ENCODE results near the gene IL1RAPL1.
"Not testable (repeated sequence)": the region's sequence is repeated elsewhere in the genome, so short reads cannot be mapped to it uniquely, and the experiment has no call there.

Gene IL1RAPL1

DNA sequence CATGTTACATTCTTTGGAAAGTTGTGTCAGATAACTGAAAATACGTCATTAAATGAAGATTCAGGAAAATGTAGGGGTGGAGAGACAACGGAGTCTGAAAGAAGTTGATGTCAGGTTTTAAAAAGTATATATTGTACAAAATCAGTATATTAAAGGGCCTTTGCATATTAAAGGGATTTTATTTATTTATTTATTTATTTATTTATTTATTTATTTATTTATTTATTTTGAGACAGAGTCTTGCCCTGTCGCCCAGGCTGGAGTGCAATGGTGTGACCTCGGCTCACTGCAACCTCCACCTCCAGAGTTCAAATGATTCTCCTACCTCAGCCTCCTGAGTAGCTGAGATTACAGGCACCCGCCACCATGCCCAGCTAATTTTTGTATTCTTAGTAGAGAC, 213.4 kb downstream of the IL1RAPL1 start:
- DNase-seq: not testable (repeated sequence)

DNA sequence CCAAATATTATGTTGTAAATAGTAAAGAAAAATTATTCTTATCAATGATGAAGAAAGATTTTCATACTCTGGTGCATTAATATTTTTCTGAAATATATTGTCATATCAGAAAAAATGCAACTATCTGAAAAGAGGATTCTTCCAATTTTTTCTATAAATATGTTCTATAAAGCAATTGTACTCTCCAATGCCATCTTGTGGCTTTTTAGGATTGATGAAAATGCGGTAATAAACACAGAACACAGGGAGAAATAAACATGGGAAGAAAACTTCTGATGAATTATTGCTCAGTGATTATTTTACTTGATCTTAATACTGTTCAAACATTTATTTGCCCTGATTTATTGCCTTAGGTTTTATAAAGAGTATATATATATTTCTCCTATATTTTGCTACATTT, 215.4 kb downstream of the IL1RAPL1 start:
- DNase-seq: no peak

DNA sequence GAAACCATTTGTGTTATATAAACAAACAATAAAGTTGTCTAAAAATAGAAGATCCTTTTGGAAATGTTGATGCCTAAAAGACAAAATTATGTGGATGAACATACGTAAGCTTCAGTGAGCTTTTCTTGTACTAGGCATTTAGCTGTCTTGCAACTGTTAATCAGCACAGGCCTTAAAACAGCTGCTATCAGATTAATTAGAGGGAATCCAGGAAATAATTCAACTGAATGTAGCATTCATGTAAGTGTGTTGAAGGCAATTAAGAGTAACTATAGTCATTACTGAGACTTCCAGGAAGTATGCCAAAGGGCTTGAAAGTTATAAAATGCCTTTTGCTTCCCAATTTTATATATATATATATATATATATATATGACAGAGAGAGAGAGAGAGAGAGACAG, 248.7 kb downstream of the IL1RAPL1 start:
- DNase-seq: no peak

DNA sequence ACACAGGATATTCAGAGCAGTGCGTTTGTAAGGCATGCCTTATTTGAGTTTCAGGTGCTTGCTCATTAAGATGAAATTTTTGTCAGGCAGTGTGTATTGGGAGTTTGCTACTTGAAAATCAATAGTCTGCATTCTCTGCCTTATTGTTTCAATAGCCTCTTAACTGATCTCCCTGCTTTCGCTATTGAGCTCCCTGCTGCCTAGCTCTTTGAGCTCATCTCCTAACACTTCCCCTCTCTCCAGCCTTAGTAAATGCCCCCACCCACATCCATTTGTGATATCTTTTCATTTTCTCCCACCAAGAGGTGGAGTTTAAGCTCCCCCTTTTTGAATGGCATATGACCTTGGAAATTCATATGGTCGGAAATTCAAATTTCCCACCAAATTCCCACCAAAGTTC, 256.6 kb downstream of the IL1RAPL1 start:
- no peak for DNase-seq

DNA sequence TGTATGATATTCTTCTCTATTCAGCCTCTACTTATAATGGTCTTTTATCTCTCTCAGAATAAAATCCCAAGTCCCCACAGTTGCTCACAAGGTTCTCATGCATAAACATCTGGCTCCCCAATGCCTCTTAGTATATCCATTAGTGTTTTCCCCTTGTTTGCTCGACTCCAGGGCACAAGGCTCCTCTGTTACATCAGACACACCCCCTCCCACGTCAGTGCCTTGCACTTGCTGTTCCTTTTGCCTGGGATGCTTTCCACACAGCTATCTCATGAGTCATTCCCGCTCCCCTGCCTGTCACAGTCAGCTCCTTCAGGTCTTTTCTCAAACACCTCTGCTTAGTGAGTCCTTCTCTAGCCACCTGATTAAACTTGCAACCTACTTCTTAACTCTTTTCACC, 260.2 kb downstream of the IL1RAPL1 start:
- no peak for DNase-seq

DNA sequence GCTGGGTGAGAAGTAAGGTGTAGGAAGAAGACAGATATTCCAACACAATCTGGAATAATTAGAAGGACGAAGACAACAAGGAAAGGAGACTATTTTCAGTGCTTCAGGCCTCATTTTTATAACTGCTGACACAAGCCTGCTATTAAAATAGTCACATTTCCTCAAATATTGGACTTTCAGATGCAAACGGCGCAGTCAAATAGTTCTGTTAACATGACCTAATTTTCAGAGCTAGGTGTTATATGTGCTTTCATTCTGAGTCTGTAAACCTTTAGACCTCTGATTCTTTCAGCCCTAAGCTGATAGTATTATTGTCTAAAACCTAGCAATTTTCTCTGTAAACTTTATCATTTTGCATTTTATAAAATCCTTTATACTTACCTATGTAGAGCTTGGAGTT, 261.5 kb downstream of the IL1RAPL1 start:
- DNase-seq: no peak

DNA sequence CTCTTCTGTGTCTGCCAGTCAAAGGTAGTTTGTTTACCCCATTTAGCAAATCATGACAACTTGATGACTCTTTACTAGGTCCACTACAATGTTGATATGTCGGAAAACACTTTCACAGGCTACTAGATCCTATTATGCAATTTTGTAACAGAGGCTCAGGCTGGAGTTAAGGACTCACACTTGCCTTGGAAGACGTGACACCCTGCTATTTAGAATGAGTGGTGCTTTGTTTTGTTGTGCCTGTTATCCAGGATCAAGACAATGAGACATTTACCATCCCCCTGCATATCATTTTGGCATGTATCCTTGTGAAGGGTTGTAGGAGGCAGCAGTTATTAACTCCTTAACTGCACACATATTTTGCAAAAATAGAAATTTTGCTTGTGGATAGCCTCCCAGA, 263.7 kb downstream of the IL1RAPL1 start:
- no peak for DNase-seq

DNA sequence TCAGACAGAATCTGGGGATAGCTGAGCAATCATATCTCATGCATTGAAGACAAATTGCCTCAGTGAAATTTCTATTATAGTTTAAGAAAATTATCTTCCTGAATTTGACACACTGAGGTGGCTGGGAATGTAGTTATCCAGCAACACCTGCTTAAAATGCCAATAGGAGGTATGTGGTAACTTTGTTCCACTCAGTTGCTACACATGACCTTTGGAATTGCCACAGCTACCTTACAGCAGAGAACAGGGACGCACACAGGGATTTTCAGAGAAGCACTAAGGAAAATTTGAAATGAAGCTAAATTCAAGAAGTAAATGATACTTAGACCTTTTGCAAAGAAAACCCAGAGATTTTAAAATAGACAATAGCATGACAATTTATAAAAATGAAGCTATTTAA, 264.6 kb downstream of the IL1RAPL1 start:
- no peak for DNase-seq

DNA sequence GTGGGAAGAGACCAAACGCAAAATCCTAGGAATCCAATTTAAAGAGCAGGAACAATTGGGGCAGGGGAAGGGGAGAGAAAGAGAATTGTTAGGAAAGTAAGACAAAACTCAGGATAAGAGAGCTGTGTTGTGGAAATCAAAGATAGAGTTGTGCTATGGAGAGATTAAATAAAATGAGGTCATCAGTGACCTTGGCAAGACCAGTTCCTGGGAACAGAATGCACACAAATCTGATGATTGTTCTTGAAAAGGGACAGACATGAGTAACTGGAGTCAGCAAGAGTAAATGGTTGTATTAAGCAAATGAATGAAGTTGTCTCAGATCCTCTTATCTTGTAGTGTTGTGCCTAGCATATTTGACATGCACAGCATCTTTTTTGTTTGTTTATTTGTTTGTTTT, 267.4 kb downstream of the IL1RAPL1 start:
- no peak for DNase-seq

DNA sequence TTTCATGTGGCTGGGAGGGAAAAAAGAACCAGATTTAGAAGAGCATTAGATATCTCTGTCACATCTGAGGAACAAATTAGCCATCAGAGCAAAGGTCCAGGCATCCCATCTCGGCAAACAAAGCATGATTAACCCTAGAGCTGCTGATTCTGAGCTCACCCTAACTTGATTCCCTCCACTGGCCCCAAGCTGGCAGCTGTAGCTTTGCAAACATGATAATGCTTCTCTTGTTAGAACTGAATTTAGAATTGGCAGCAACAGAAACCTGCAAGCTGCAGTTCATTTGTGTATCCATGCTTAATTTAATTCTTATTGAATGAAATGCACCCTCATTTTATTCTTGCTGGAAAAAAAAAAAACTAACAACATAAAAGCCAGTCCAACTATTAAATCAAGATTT, 289.2 kb downstream of the IL1RAPL1 start:
- no peak for DNase-seq

DNA sequence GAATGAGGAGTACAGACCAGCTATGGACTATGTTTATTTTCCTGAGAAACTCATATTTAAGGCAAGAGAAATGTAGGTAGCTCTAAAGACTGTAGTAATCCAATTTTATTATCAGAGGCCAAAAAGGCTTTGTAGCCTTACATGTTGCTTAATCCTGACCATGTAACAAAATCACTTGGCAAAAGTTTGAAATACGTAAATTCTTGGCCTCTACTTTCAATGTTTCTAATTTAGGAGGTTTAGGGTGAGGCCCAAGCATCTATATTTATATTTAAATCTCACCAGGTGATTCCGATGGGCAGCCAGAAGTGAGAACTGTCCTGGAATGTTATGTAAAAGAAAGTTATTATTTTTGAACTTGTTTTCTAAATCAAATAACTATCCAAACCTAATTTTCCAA, 289.7 kb downstream of the IL1RAPL1 start:
- no peak for DNase-seq

DNA sequence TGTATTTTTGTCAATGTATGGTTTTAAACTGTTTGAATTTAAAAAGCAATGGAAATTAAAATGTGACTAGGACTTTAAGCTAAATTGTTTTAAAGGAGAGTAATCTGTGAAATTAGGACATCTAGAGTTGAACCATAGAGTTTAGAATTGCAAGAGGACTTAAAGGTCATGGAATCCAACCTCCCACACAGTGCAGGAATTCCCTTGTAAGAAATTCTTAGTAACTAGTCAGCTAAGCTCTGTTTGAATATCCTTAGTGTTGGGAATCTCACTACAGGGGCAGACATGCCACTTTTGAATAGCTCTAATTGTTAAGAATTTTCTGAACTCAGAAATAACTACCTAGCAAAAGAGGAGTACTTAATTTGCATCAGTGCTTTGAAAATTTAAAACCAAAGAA, 292.9 kb downstream of the IL1RAPL1 start:
- DNase-seq: no peak

DNA sequence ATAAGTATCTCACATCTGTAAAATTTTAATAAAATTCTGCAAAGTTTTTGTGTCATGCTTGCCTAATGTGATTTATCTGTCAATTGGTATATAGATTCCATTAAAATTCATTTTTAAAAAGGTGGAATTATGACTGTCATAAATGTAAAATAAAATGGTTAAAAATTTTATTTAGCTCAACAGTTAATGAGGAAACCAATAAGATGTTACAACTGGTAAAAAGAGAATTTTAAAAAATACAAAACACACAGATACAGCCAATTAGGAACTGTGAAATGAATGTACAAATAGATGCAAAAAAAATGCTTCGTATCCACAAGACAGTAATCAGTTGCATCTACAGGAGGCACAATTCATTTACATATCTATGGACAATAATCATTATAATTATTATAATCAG, 297.6 kb downstream of the IL1RAPL1 start:
- DNase-seq: no peak

DNA sequence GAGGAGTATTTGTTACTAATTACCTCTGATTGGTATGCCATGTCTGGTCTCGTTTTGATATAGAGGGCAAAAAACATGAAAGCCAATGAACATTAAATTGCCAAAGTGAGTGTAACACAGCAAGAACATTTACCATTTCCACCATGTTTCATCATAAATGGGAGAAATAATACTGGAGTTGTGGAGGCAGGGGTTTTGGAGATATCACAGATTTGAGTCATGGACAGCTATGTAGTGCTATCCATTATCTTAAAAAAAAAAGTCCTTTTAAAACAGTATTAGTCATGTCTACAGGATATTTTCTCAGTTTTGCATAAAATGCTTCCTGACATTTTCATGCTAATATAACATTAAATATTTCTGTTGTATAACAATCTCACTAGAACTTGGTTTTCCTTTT, 301.2 kb downstream of the IL1RAPL1 start:
- no peak for DNase-seq

DNA sequence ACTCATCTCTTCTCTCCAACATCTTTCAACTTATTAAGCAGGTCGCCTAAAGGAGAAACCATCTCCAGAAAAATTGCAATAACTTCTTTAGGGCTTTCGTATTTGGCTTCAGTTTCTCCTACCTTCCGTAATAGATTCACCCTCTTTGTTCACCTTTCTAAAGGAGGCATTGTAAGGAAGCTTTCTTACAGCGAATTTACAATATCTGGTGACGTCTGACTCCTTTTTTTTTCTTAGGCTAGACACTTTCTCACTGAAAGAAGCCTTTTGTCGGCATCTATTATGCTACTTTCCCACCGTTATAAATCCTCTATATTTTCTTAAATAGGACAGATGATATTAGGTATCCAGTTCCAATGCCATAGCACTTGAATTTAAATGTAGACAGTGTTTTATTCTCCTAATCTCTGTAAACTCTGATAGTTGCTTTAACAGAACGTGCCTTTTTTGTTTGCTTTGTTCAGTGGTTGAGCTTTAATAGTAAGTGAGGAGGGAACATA, 302.4 kb downstream of the IL1RAPL1 start:
- no peak for DNase-seq

DNA sequence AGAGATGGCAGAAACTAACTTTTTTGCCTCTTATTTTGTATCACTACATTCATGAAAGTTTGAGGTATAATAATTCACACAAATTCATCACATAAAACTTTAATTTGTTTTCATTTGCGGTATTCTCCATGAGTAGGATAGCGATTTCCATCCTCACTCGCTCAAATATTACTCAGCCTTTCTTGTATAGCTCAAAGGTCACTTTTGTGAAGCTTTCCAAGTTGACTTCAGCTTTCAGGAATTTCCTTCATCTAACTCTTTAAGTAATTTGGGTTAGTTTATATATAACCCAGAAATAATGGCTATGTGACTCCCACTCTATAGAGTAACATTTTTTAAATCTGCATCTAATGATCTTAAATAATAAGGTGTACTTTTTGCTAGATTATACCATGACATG, 314.4 kb downstream of the IL1RAPL1 start:
- DNase-seq: no peak

DNA sequence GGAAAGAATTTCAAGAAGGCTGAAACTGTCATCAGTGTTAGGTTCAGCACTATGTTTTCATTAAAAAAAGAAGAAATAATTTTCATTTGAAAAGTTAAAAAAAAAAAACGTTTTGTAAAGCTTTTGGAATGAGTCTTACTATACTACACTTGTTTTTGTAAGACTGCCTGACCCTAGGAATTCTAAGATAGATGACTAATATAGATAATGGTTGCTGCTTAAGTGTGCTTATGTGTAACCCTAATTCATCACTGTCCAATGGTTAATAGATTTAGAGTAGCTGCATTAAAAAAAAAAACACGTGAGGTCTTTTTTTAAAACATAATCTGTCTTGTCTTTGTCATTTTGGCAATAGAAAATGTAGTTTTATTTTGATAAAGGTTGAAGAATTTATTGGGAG, 323.2 kb downstream of the IL1RAPL1 start:
- no peak for DNase-seq

DNA sequence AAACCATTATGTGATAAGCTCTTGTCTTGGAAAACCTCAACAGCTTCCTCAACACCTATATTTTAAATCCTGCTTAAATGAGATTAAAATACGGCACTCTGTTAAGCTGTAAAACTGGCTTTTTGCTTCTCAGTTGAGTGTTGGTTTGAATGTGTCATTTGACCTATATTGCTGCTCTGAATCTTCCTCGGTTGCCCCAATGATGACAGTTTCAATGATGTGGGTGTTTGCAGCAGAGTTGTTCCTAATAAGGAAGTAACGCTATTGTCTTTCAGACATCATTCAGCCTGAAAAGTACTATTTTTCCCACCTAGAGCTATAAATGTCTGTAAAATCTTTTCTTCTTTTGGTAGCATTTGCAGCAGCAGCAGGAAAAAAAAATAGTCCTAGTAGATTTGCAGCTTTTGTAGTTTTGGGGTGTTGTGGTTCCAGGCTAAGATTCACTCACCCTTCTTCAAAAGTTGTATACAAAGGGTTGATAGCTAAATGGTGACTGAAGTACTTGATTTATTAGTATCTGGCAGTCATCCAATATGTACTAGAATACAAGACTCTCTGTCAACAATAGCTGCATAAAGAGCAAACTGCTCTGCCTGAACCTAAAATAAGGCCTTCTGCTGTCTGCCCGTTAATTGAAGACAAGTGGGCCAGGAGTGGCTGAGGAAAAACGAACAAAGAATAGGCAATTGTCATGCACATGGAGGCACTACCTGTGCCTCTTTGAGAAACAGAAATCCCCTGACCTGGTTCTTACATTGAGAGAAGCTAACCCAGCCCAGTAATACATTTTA, 333.1 kb downstream of the IL1RAPL1 start:
- DNase-seq: peak; percentile 81

DNA sequence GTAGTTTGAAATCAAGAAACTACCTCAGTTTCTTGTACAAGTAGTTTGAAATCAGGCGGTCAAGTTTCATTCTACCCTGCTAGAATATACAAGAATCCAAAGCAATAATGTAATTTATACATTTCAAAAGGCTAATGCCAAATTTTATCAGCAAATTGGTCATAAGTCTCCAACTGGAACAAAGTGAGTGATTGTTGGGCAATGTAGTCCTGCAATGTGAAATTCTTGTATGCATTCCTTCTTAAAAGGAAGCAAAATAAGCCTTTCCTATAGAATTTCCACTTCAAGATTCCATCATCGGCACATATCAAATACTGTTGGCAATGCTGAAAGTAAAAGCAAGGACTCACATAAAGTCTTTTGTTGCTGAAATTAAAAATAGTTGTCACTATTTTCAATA, 334.9 kb downstream of the IL1RAPL1 start:
- DNase-seq: no peak

DNA sequence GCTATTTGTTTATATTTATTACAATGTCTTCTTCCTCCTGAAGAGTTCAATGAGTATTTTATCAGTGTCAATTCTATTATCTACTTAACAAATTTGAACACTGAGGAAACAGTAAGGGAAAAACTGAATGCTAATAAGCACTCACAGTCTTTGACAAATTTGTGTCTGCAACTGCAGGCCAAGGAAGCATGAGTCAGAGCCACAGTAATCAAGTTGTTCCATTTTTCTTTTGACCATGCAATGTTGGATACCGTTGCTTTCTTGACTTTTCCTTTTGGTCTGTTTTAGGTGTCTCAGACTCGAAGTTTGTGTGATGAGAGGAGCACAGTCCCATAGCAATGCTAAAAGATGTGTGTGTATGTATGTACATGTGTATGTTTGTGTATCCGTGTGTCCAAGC, 359.6 kb downstream of the IL1RAPL1 start:
- DNase-seq: no peak

DNA sequence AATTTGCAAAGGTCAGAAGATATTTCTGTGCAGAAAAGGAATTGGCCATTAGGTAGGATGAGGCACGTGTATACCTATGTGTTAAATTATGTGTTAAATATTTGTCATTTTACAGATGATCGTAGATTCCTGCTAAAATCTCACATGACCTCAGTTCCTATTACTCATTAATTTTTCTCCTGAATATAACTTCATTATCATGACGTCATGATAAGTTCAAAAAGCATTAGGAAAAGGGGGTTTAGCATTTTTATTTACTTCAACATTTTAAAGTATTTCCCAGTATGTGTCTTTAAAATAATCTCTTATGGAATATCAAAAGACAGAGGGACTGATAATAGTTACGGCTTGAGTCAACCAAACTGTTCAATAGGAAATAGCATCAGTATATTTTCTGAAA, 372.8 kb downstream of the IL1RAPL1 start:
- DNase-seq: no peak

DNA sequence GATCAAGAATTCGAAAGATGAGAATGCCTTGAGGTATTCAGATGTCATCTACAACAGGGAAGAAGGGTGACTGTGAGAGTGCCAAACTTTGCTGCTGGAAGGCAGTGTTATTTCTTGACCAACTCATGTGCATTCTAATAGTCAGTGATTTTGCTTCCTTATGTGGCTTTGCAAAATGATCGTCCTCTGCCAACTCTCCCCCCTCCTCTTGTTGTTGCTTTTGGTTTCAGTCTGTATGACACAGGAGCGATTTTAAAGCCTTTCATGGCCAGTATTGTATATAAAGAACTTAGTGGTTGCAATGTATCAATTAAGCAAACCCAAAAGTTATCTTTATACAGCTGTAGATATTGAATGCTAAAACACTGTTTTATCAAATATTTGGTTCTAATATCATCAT, 379.1 kb downstream of the IL1RAPL1 start:
- no peak for DNase-seq

DNA sequence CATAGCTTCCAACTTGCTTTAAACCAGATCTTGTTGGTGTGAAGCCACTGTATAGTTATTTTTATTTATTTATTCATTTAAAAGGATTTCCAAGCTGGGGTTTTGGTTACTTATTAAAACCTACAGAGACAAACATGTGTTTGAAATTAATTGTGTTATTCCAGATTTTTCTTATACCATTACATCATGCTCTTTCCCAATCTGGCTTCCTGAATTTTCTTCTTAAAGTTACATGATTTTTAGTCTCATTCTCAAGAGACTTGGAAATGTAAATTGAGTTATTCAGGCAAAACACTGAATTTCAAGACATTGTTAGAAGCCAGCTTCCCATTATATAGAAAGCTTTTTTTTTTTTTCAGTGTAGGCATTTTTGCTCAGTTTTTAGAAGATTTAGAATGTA, 381.9 kb downstream of the IL1RAPL1 start:
- DNase-seq: no peak

DNA sequence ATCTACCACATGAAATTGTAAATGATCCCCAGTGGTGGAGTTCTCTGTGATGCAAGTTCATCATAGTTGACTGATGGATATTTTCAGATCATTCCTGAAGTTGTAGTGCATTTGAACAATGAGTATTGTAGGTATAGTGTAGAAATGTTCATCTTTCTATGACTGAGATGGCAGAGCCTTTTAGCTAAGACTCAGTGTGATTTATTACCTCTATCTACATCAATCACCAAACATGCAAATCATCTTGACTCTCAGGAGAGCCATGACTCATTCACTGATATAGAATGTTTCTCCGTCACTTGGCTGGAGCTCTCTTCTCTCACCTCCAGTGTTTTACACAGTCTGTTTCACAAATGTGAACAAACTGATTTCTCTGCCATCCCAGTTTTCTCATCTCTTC, 392.6 kb downstream of the IL1RAPL1 start:
- no peak for DNase-seq

DNA sequence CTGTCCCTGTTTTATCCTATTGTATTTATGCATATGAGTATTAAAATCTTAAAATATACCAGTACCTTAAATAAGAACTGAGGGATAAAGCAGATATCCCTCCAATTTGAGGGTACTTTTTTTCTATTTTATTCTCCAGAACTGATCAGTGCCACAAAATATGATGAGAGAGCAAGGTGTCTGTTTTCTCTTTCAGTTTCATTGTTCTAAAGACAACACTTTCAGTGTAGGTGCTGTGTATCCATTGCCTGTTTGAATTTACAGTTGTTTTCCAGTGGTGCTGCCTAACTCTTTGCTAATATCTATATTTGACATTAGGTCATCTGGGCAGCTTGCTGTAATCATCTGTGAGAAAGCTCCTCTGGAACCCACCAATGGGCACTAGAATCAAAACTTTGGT, 394.7 kb downstream of the IL1RAPL1 start:
- DNase-seq: no peak
